H1 (cell line): ENCODE results near the gene LY6G6D. TPM values are rescaled to one million over a fixed set of nuclear protein-coding genes. Genes with fewer than 3 reads are reported as not detected.

Source experiments
- CTCF ChIA-PET: fragments of 300-600 bp; sonication (Branson Sonifier 250); formaldehyde crosslinking; loops from one replicate; lab custom pipeline; 2021; ENCODE audit not compliant: partially characterized antibody; lab: Charles Lee
- POLR2A ChIA-PET: fragments of 300-600 bp; sonication (Branson Sonifier 250); formaldehyde crosslinking; loops from one replicate; lab custom pipeline; 2021; ENCODE audit warnings: inconsistent platforms; ENCODE audit not compliant: partially characterized antibody; lab: Charles Lee
- DNase-seq, 2 experiments: peaks; one replicate each; pipeline versions ENCODE4 v3.0.0 to v3.0.0-alpha.2; 2010 to 2022; ENCODE audit warnings: low spot score in 2 of 2, low read depth in 1 of 2, mixed read lengths in 1 of 2
- FAIRE-seq: peaks from 2 replicates; lab custom pipeline; 2011; peaks lifted over from hg19 to GRCh38; lab: Jason Lieb, UNC
- H2AFZ ChIP-seq: 2 replicates; pipeline ENCODE4 v1.8.1; 2012; ENCODE audit warnings: low read length, inconsistent platforms
- H2AK5ac ChIP-seq: 2 replicates; pipeline ENCODE4 v1.6.1; 2013; ENCODE audit warnings: low read depth, low read length
- H2BK120ac ChIP-seq: replicated peaks from 2 replicates; pipeline ENCODE3; 2013; ENCODE audit warnings: low read depth, low read length, inconsistent platforms
- H2BK12ac ChIP-seq: 2 replicates; pipeline ENCODE4 v1.6.1; 2013; ENCODE audit warnings: low read depth, low read length
- H2BK15ac ChIP-seq: 2 replicates; pipeline ENCODE4 v1.6.1; 2013; ENCODE audit warnings: low read length
- H2BK20ac ChIP-seq: 2 replicates; pipeline ENCODE4 v1.6.1; 2013; ENCODE audit warnings: low read length
- H2BK5ac ChIP-seq: 2 replicates; pipeline ENCODE4 v1.6.1; 2013; ENCODE audit warnings: low read depth, low read length
- H3K14ac ChIP-seq: 2 replicates; pipeline ENCODE4 v1.6.1; 2013; ENCODE audit warnings: inconsistent platforms; ENCODE audit not compliant: insufficient read length
- H3K18ac ChIP-seq: 2 replicates; pipeline ENCODE4 v1.6.1; 2013; ENCODE audit warnings: low read length; ENCODE audit errors: extremely low read depth
- H3K23ac ChIP-seq: 2 replicates; pipeline ENCODE4 v1.6.1; 2013; ENCODE audit warnings: inconsistent platforms; ENCODE audit not compliant: insufficient read length
- H3K23me2 ChIP-seq: 2 replicates; pipeline ENCODE4 v1.6.1; 2013; ENCODE audit warnings: low read depth, low read length
- H3K27ac ChIP-seq: 2 replicates; pipeline ENCODE4 v1.6.1; 2011; ENCODE audit warnings: low read depth, low read length, inconsistent platforms
- H3K27me3 ChIP-seq, 4 experiments: replicated peaks in 1 of 4; 1 replicate in 1 of 4; 2 replicates in 3 of 4; pipeline versions ENCODE4 v1.6.1 to v1.8.1; 2011 to 2013; ENCODE audit warnings: low read length in 3 of 4, mild to moderate bottlenecking in 3 of 4, inconsistent platforms in 2 of 4, mixed read lengths in 2 of 4, moderate library complexity in 1 of 4; ENCODE audit not compliant: control insufficient read depth in 3 of 4, insufficient read depth in 3 of 4; ENCODE audit errors: extremely low read depth in 1 of 4
- H3K36me3 ChIP-seq, 4 experiments: 2 replicates each; pipeline versions ENCODE4 v1.6.1 to v1.8.1; 2011 to 2013; ENCODE audit warnings: mild to moderate bottlenecking in 4 of 4, low read length in 3 of 4, moderate library complexity in 2 of 4, control low read depth in 1 of 4, inconsistent platforms in 1 of 4; ENCODE audit not compliant: insufficient read depth in 4 of 4, control insufficient read depth in 2 of 4
- H3K4ac ChIP-seq: replicated peaks from 2 replicates; pipeline ENCODE3; 2013; ENCODE audit warnings: low read length, low read depth, mixed read lengths, inconsistent platforms; ENCODE audit not compliant: insufficient read length
- H3K4me1 ChIP-seq, 4 experiments: replicated peaks in 1 of 4; 1 replicate in 1 of 4; 2 replicates in 3 of 4; pipeline versions ENCODE4 v1.6.1 to v1.8.1; 2011 to 2013; ENCODE audit warnings: low read length in 3 of 4, inconsistent platforms in 2 of 4, mixed read lengths in 1 of 4; ENCODE audit not compliant: insufficient read depth in 4 of 4, control insufficient read depth in 3 of 4
- H3K4me2 ChIP-seq, 2 experiments: 2 replicates each; pipeline versions ENCODE4 v1.6.1 to v1.8.1; 2011 to 2013; ENCODE audit warnings: low read depth in 2 of 2, low read length in 2 of 2, control low read depth in 1 of 2, inconsistent platforms in 1 of 2, mild to moderate bottlenecking in 1 of 2; ENCODE audit not compliant: insufficient read depth in 1 of 2
- H3K4me3 ChIP-seq, 4 experiments: fragments of 200-600, 300-600 bp in 1 of 4; sonication (generic), shearing (Covaris generic), sonication (Bioruptor Twin) in 1 of 4; 2 replicates each; pipeline versions ENCODE4 v1.5.1 to v1.8.1; 2011 to 2016; ENCODE audit warnings: low read length in 4 of 4, low read depth in 3 of 4, control low read depth in 2 of 4, inconsistent platforms in 2 of 4, mild to moderate bottlenecking in 2 of 4, mixed read lengths in 1 of 4, moderate library complexity in 1 of 4; ENCODE audit not compliant: insufficient read depth in 2 of 4; ENCODE audit errors: extremely low read depth in 1 of 4
- H3K56ac ChIP-seq: replicated peaks from 2 replicates; pipeline ENCODE3; 2013; ENCODE audit warnings: low read depth, mild to moderate bottlenecking, mixed read lengths, low read length, inconsistent platforms; ENCODE audit not compliant: insufficient read length
- H3K79me1 ChIP-seq: 2 replicates; pipeline ENCODE4 v1.6.1; 2013; ENCODE audit warnings: low read depth, low read length, control low read depth
- H3K79me2 ChIP-seq, 2 experiments: 2 replicates each; pipeline versions ENCODE4 v1.6.1 to v1.8.1; 2012 to 2013; ENCODE audit warnings: low read length in 2 of 2, mild to moderate bottlenecking in 2 of 2, inconsistent platforms in 1 of 2; ENCODE audit not compliant: insufficient read depth in 2 of 2, control insufficient read depth in 1 of 2
- H3K9ac ChIP-seq, 4 experiments: replicated peaks in 1 of 4; 1 replicate in 1 of 4; 2 replicates in 3 of 4; pipeline versions ENCODE4 v1.6.1 to v1.8.1; 2011 to 2013; ENCODE audit warnings: low read depth in 3 of 4, low read length in 3 of 4, control low read depth in 2 of 4, mild to moderate bottlenecking in 2 of 4, moderate library complexity in 2 of 4, inconsistent platforms in 1 of 4; ENCODE audit errors: extremely low read depth in 1 of 4
- H3K9me3 ChIP-seq, 2 experiments: 2 replicates each; pipeline versions ENCODE4 v1.6.1 to v1.8.1; 2012 to 2013; ENCODE audit warnings: mild to moderate bottlenecking in 2 of 2, moderate library complexity in 2 of 2, control low read depth in 1 of 2, inconsistent platforms in 1 of 2, low read depth in 1 of 2, low read length in 1 of 2, mixed read lengths in 1 of 2; ENCODE audit not compliant: insufficient read depth in 2 of 2
- H4K20me1 ChIP-seq, 2 experiments: replicated peaks in 1 of 2; 2 replicates each; pipeline versions ENCODE3 to v1.8.1; 2011 to 2013; ENCODE audit warnings: inconsistent platforms in 2 of 2, low read length in 2 of 2, mild to moderate bottlenecking in 1 of 2; ENCODE audit not compliant: insufficient read depth in 2 of 2, control insufficient read depth in 1 of 2
- H4K5ac ChIP-seq: 2 replicates; pipeline ENCODE4 v1.6.1; 2013; ENCODE audit warnings: low read length, low read depth, mixed read lengths, inconsistent platforms; ENCODE audit not compliant: insufficient read length
- H4K8ac ChIP-seq: 2 replicates; pipeline ENCODE4 v1.8.0; 2013; ENCODE audit warnings: mild to moderate bottlenecking, moderate library complexity, low read length, inconsistent platforms; ENCODE audit not compliant: insufficient read depth; ENCODE audit errors: extremely low read depth
- H4K91ac ChIP-seq: replicated peaks from 2 replicates; pipeline ENCODE3; 2013; ENCODE audit warnings: low read length, mixed read lengths, inconsistent platforms; ENCODE audit not compliant: insufficient read length
- EGR1 ChIP-seq: IDR thresholded peaks from 2 replicates; pipeline ENCODE4 v1.6.1; 2011; ENCODE audit warnings: low read depth, low read length, borderline replicate concordance
- EP300 ChIP-seq, 2 experiments: IDR thresholded peaks; 1 replicate in 1 of 2; 2 replicates in 1 of 2; pipeline ENCODE4 v1.6.1; 2011 to 2012; ENCODE audit warnings: low read depth in 2 of 2, low read length in 2 of 2, mild to moderate bottlenecking in 2 of 2, borderline replicate concordance in 1 of 2, inconsistent platforms in 1 of 2, moderate library complexity in 1 of 2
- JUN ChIP-seq: IDR thresholded peaks from 2 replicates; pipeline ENCODE4 v1.6.1; 2011; ENCODE audit warnings: low read depth, mild to moderate bottlenecking, improper control_type of control experiment, low read length
- KDM4A ChIP-seq: IDR thresholded peaks from one replicate; pipeline ENCODE4 v1.7.1; 2012; ENCODE audit warnings: low read depth, mild to moderate bottlenecking, moderate library complexity, low read length, inconsistent platforms; ENCODE audit not compliant: severe bottlenecking
- POLR2AphosphoS5 ChIP-seq: IDR thresholded peaks from 2 replicates; pipeline ENCODE4 v1.6.1; 2011; ENCODE audit warnings: low read depth, low read length
- RBBP5 ChIP-seq: IDR thresholded peaks from 2 replicates; pipeline ENCODE4 v1.7.1; 2012; ENCODE audit warnings: low read depth, mild to moderate bottlenecking, inconsistent platforms, low read length, moderate library complexity, borderline replicate concordance
- SIN3A ChIP-seq, 2 experiments: IDR thresholded peaks in 1 of 2; conservative IDR thresholded peaks in 1 of 2; 2 replicates each; pipeline ENCODE4 v1.6.1; 2011 to 2012; ENCODE audit warnings: low read length in 2 of 2, improper control_type of control experiment in 1 of 2, low read depth in 1 of 2, mild to moderate bottlenecking in 1 of 2
- TBP ChIP-seq: IDR thresholded peaks from 2 replicates; pipeline ENCODE4 v1.6.1; 2011; ENCODE audit warnings: low read depth, low read length, improper control_type of control experiment
- TEAD4 ChIP-seq: IDR thresholded peaks from 2 replicates; pipeline ENCODE4 v1.6.1; 2012; ENCODE audit warnings: low read depth, low read length, inconsistent platforms, mixed read lengths
- ZNF274 ChIP-seq: IDR thresholded peaks from 2 replicates; pipeline ENCODE4 v1.7.0; 2012; ENCODE audit warnings: low read length, borderline replicate concordance; ENCODE audit errors: extremely low read depth
- WGBS, 2 experiments: shearing (Covaris generic) in 1 of 2; methylation state at CpG; one replicate each; pipeline versions ENCODE4 v1.1.6 to v1.1.7; 2013 to 2015; ENCODE audit warnings: low lambda C conversion rate in 2 of 2, mixed read lengths in 2 of 2, inconsistent platforms in 1 of 2, low coverage in 1 of 2, missing lambda C conversion rate in 1 of 2; ENCODE audit not compliant: insufficient replicate concordance in 2 of 2, insufficient coverage in 1 of 2, insufficient read length in 1 of 2; ENCODE audit errors: extremely low coverage in 1 of 2, missing lambda C conversion rate in 1 of 2; 5-methylcytosine and 5-hydroxymethylcytosine counted together
- polyA plus RNA-seq, 7 experiments: library from polyadenylated mRNA; depleted of rRNA in 3 of 7; stranded (reverse) in 5 of 7; unstranded in 2 of 7; fragments of >200 nt in 5 of 7; fragments of 200-250 nt in 2 of 7; gene quantifications; 1 replicate in 5 of 7; 2 replicates in 1 of 7; 4 replicates in 1 of 7; pipeline versions ENCODE4 v1.2.1 to v1.2.3, GENCODE V29; 2011 to 2013; ENCODE audit warnings: missing spikeins in 2 of 7, mixed read lengths in 2 of 7
- total RNA-seq: library from RNA; stranded (reverse); fragmentation: NEBNext Ultra II Directional; extraction: Animal tissue kit (Norgen Biotek cat#: 25700); gene quantifications from 2 replicates; pipeline ENCODE4 v1.2.1, GENCODE V29; 2021

Gene LY6G6D
- total and polyA plus RNA-seq, 2 of the 8 experiments (the other 6 are each of a cell fraction or from before 2014, with no cell fraction given), result 1.8 TPM; not detected in 1

DNA sequence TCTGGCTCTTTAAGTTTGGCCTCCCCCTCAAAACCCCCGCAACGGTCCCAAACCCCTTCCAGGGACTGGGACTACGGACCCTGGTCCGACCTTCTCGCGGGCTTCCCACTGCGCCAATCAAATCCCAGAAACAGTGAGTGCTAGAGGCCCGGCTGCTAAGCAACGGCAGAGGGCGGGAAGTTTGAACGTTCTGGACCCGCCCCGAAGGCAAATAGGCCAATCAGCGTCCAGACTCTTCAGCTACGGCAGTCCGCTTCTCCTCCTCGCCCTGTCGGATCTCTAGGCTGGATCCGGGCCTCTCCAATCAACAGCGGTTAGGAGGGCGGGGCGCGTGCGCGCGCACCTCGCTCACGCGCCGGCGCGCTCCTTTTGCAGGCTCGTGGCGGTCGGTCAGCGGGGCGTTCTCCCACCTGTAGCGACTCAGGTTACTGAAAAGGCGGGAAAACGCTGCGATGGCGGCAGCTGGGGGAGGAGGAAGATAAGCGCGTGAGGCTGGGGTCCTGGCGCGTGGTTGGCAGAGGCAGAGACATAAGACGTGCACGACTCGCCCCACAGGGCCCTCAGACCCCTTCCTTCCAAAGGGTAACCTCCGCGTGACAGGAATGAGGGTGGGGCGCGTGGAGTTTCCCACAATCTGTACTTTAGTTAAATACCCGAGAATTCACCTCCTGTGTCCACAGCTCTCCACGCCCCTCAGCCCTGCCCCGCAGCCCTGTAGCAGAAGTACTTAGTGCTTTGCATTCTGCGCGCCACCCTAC is 24.7 kb downstream of the LY6G6D start, which contains the start of gene MSH5:
MSH5 (plus strand) TSS at position 367 of the 758 bp plus-strand sequence. CDS start 462 bp downstream, outside the sequence.
- H3K23me2 ChIP-seq, result peaks cover 19% of the 10 kb centered on the region
- POLR2A ChIA-PET, result interaction anchor here (0.7 to 8.7 kb wide), 46 partner anchors 9 to 388 kb away, joined by 3 to 73 read pairs (median 8); partner anchors contain the start of genes ABHD16A, APOM, ATF6B and ATP6V1G2
- H3K79me2 ChIP-seq, result peaks cover 0 to 17% of the 10 kb centered on the region in 2 experiments; a peak in 2 of 4 replicates
- H3K9me3 ChIP-seq, result no peaks in the 10 kb centered on the region; a peak in 1 of 4 replicates
- H3K4ac ChIP-seq, result peak within 1 kb of the TSS; percentile 88
- no peaks in the 10 kb centered on the region for H3K79me1 ChIP-seq
- H2BK5ac ChIP-seq, result peak within 1 kb of the TSS; percentile 98
- H3K27me3 ChIP-seq, result no peaks in the 10 kb centered on the region
- peak within 1 kb of the TSS; percentile 80 for H3K56ac ChIP-seq
- peak within 1 kb of the TSS; percentile 81 for H2BK120ac ChIP-seq
- peaks cover 16 to 22% (median 21%) of the 10 kb centered on the region in 4 experiments for H3K4me1 ChIP-seq
- H3K4me2 ChIP-seq, result peak within 1 kb of the TSS; percentile 86 to 99
- H3K27ac ChIP-seq, result peak within 1 kb of the TSS; percentile 92
- DNase-seq (peak; percentile 98 to 99), FAIRE-seq (no peak)
- H3K14ac ChIP-seq, result peak within 1 kb of the TSS; percentile 2
- peak within 1 kb of the TSS; percentile 70 to 96 (median 92) for H3K9ac ChIP-seq
- 4% methylated on average over 56 of the region's 58 CpGs; no CpG with 5 or more reads in 1 of the 2 experiments for WGBS, 2 experiments
- peak within 1 kb of the TSS; percentile 75; the same call in 1 of the 2 replicates for H2BK20ac ChIP-seq
- no peak within 1 kb of the TSS for H3K23ac ChIP-seq
- H2BK15ac ChIP-seq, result peak within 1 kb of the TSS; percentile 93
- H4K20me1 ChIP-seq, result no peaks in the 10 kb centered on the region
- H3K36me3 ChIP-seq, result peaks cover 0 to 12% (median 0%) of the 10 kb centered on the region in 4 experiments; a peak in 3 of 8 replicates
- peak within 1 kb of the TSS; percentile 77 for H4K5ac ChIP-seq
- peak within 1 kb of the TSS; percentile 75 for H4K91ac ChIP-seq
- peak within 1 kb of the TSS; percentile 88 for H2BK12ac ChIP-seq
- CTCF ChIA-PET, result interaction anchor here (0.5 to 5.9 kb wide), 16 partner anchors 9 to 90 kb away, joined by 3 to 52 read pairs (median 5); partner anchors contain the start of genes ABHD16A, DDAH2, MPIG6B and VARS1
- peak within 1 kb of the TSS; percentile 68 for H2AK5ac ChIP-seq
- H2AFZ ChIP-seq, result no peak within 1 kb of the TSS
- peak within 1 kb of the TSS; percentile 98 for H3K18ac ChIP-seq
- H3K4me3 ChIP-seq, result peak within 1 kb of the TSS; percentile 36 to 65 (median 47)
- H4K8ac ChIP-seq, result peak within 1 kb of the TSS; percentile 98; the same call in 1 of the 2 replicates
- no peak; the same call in 1 of the 2 replicates for TF ChIP-seq EGR1
- TF ChIP-seq SIN3A (conservative IDR thresholded peaks at IDR 0.05 in 1 of 2, IDR thresholded peaks at IDR 0.05 in 1 of 2; ENCODE audit: low read depth in 1 of 2, low read length in 2 of 2), result 0 out of 4 replicates have a peak, but pooled peaks of 1 of the 2 experiments have one; percentile 42
- no peak for TF ChIP-seq KDM4A
- 0 out of 2 replicates have a peak, but pooled peaks have one; percentile 11 for TF ChIP-seq TEAD4
- TF ChIP-seq POLR2AphosphoS5, result no peak; the same call in none of the 2 replicates
- peak in 1 of 2 experiments; percentile 35; a peak in 1 of 3 replicates for TF ChIP-seq EP300 (IDR thresholded peaks at IDR 0.05; ENCODE audit: borderline replicate concordance in 1 of 2, low read depth in 2 of 2, low read length in 2 of 2)
- peak; percentile 69 for TF ChIP-seq TBP
- TF ChIP-seq RBBP5, result no peak
- no peak for TF ChIP-seq ZNF274
- TF ChIP-seq JUN, result no peak
